HL-60/S4 treated with phorbol 12-myristate 13-acetate at 8.2 ng/mL for 4 days and 3 days (cell line): ENCODE measurements around the gene TSC22D3.

Source experiments
- in situ Hi-C: fragments of 300-500 bp; cut with MboI; formaldehyde crosslinking; loops from 2 replicates; pipeline ENCODE4 v1.15.0; 2022; ENCODE audit warnings: low sequenced_read_pairs

TSC22D3 gene

GRCh38 chrX:107731831-107732502, 43.6 kb downstream of the TSC22D3 start:
- in situ Hi-C loops = no loop called here

GRCh38 chrX:107730991-107731766, 44.4 kb downstream of the TSC22D3 start:
- in situ Hi-C loops = no loop called here

- in situ Hi-C loops = no loop called here
Observed at GRCh38 chrX:107730298-107730655, 45.3 kb downstream of the TSC22D3 start.

DNA sequence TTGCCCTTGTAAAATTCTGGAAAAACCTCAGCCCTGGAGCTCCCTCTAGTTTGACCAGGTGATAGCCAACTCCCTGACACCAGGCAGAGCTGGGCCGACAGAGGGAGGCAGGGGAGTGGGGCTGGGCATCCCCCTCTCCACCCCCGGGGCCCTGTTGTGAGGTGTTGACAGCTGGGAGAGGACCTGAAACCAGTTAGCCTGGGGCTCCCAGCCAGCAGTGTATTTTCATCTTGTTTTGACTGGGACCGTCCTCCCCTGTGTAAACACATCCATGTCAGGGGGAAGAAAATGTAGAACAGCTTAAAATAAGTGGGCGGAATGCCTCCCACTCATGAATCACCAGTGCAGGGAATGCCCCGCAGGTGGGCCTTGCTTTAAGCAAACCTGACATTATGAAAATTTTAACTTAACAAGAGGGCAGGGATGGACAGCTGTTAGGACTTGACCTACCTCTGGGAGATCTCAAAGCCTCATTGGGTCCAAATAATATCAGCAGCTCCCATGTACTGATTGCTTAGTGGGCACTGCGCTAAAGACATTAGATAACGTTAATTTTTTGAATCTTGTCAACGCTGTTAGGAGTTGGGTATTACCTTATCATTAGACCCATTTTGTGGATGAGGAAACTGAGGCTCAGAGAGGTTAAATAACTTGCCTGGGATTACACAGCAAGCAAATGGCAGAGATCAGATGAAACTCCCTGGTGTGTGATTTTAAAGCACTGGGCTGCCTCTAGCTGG, 45.9 kb downstream of the TSC22D3 start:
- in situ Hi-C loops = no loop called here

GRCh38 chrX:107728371-107729099, 47.1 kb downstream of the TSC22D3 start:
- in situ Hi-C loops = no loop called here

GRCh38 chrX:107726816-107727534, 48.6 kb downstream of the TSC22D3 start:
- in situ Hi-C loops = no loop called here

DNA sequence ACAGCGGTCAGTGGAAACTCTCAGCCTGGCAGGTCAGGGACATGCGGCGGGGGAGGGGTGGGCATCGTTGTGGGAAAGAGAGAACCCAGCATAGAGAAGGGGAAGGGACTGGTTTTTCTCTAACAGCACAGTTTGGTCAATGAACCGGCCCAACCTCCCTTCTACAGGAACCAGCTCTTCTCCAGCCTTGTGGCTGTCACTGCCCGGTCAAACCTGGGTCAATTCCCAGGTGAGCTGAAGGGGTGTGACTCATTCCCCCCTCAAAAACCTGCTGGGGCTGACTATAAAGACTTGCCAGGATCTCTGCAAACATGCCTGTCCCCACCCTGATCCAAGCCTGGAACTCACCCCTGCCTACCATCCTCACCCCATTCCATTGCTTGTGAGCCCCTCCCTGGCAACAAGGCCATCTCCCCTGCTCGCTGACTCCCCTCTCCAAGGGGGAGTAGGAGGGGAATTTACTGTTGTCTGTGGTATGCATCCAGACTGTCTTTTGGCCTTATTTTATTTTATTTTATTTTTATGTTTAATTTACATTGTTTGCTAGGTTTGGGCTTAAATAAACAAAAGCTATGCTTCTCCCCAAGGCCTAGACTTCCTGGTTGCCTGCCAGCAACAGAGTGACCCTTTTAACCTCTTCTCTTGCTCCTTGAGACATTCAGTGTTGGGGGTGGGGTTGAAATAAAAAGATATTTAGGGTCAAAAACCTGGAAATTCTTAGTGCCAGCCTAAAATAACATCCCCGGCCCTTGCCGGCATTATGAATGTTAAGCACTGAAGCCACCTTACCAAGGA, 49.6 kb downstream of the TSC22D3 start:
- in situ Hi-C loops = no loop called here

- in situ Hi-C loops = no loop called here
Observed at GRCh38 chrX:107724653-107725052, 50.9 kb downstream of the TSC22D3 start.

DNA sequence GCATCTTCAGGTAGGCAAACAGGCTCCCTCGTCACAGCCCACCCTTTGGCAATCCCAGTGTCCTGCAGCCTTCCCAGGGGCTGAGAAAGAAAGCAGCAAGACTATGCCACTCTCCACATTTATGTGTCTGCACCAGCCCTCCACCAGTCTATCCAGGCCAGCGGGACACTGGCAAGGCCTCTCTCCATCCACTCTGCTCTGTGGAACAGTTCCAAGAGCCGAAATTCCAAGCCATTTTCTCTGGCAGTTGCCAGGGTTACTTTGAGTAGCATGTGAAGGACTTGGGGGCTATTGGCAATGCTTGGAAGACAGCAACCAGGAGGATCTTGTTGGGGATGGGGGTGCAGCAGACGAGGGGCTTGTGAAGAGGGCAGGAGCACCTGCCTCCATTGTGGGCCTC, 52.1 kb downstream of the TSC22D3 start:
- in situ Hi-C loops = no loop called here

GRCh38 chrX:107721966-107722707, 53.5 kb downstream of the TSC22D3 start:
- in situ Hi-C loops = no loop called here

- in situ Hi-C loops = no loop called here
Observed at GRCh38 chrX:107721318-107721717, 54.3 kb downstream of the TSC22D3 start.

- in situ Hi-C loops = no loop called here
Observed at GRCh38 chrX:107718156-107718621, 57.4 kb downstream of the TSC22D3 start.

GRCh38 chrX:107716816-107717700, 58.5 kb downstream of the TSC22D3 start:
- in situ Hi-C loops = no loop called here

DNA sequence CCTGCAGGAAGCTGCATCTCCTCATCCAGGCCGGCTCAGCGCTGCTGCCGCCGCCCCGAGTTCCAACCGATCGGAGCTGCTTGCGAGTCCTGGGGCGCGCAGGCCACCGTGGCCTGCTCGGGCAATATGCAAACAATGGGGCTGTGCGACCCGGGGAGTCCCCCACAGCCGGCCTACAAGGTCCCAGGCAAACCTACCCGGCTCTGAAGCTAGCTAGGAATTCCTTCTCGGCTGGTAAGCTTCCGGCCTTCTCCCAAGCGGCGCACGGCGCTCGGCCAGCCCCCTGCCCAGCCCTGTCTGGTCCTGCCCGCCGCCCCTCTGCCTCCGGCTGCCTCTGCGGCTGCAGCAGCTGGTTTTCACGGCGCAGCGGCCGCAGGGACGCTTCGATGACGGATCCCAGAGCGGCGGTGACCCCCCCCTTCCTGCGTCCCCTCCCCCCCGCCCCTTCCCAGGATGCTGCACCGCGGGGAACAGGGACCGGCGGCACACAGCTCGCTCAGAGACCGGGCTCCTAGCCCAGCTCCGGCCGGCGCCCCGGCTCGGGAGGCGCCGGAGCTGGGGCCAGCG, 59.4 kb downstream of the TSC22D3 start:
- in situ Hi-C loops = no loop called here

- in situ Hi-C loops = no loop called here
Observed at GRCh38 chrX:107715331-107716117, 60.1 kb downstream of the TSC22D3 start.

DNA sequence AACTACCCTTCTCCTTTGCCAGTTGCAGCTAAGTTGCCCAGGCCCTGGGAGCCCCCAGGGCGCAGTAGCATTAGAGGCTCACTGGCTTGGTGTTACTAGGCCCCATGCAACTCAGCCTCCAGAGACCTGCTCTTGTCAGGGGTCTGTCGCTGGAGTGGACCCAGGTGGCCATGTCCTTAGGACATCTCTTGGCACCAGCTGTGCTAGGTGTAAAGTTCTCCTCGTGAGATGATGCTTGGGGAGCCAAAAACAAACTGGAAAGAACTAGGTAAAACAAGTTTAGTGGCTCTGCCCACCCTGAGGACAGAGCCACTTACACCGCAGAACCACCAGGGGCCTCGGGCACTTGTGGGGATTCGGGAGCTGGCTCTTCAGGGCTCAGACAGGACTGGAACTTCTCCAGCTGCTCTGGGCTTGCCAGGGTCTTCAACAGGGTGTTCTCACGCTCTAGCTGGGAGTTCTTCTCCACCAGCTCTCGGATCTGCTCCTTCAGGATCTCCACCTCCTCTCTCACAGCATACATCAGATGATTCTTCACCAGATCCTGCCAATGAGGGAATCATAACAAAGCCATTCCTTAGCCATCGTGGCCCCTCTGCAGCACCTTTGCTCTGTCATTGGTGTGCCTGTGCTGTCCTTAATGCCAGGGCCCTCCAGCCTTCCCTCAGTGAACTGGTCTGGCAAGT, 61.2 kb downstream of the TSC22D3 start:
- in situ Hi-C loops = no loop called here
